Measurements from ENCODE around the gene ZBTB38. TPM values are rescaled to one million over a fixed set of nuclear protein-coding genes. Genes with fewer than 3 reads are reported as not detected.

Gene ZBTB38
- total RNA-seq, 1 donor from 2014 or later: 46.7 TPM

- H3K9me3 Mint-ChIP-seq: no peaks in the 10 kb centered on the region
- no peak overlapping the region for H3K27ac Mint-ChIP-seq
- DNase-seq (ENCODE audit: low spot score in 2 of 2, unreplicated experiment in 2 of 2): no peak
- H3K27me3 Mint-ChIP-seq (ENCODE audit: low read depth): no peaks in the 10 kb centered on the region
- TF ChIP-seq, protein P1, sequence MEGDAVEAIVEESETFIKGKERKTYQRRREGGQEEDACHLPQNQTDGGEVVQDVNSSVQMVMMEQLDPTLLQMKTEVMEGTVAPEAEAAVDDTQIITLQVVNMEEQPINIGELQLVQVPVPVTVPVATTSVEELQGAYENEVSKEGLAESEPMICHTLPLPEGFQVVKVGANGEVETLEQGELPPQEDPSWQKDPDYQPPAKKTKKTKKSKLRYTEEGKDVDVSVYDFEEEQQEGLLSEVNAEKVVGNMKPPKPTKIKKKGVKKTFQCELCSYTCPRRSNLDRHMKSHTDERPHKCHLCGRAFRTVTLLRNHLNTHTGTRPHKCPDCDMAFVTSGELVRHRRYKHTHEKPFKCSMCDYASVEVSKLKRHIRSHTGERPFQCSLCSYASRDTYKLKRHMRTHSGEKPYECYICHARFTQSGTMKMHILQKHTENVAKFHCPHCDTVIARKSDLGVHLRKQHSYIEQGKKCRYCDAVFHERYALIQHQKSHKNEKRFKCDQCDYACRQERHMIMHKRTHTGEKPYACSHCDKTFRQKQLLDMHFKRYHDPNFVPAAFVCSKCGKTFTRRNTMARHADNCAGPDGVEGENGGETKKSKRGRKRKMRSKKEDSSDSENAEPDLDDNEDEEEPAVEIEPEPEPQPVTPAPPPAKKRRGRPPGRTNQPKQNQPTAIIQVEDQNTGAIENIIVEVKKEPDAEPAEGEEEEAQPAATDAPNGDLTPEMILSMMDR (IDR thresholded peaks at IDR 0.05; ENCODE audit: unreplicated experiment): no peak
- H3K36me3 Mint-ChIP-seq: peaks cover 40% of the 10 kb centered on the region
- H3K4me1 Mint-ChIP-seq: peaks cover 55% of the 10 kb centered on the region
- no peak overlapping the region for H3K4me3 Mint-ChIP-seq
Measured at GRCh38 chr3:141414800-141415462, 46.6 kb downstream of the ZBTB38 start.

GRCh38 chr3:141415953-141416352, 47.6 kb downstream of the ZBTB38 start:
- H3K27ac Mint-ChIP-seq: no peak overlapping the region

More at GRCh38 chr3:141415953-141416352, 47.6 kb downstream of the ZBTB38 start:
- TF ChIP-seq, protein P1 (IDR thresholded peaks at IDR 0.05; ENCODE audit: unreplicated experiment): no peak
- Mint-ChIP-seq H3K27me3 (ENCODE audit: low read depth) (no peaks in the 10 kb centered on the region), H3K4me1 (peaks cover 47% of the 10 kb centered on the region), H3K36me3 (peaks cover 42% of the 10 kb centered on the region), H3K4me3 (no peak overlapping the region), H3K9me3 (no peaks in the 10 kb centered on the region)
- DNase-seq (ENCODE audit: low spot score in 2 of 2, unreplicated experiment in 2 of 2): no peak

Other genes with a start within 250 kb of the ZBTB38 start
- 40.5 to 45.6 TPM (median 40.9 TPM) in 3 replicates for gene PXYLP1, start 136.7 kb upstream of the ZBTB38 start, total RNA-seq
- 14.5 to 15.5 TPM (median 15.5 TPM) in 3 replicates for gene RASA2, start 118.5 kb downstream of the ZBTB38 start, total RNA-seq

Data from mesothelial cell of epicardium (in vitro differentiated cells).